Measurements from ENCODE around the gene AGMO.

DNA sequence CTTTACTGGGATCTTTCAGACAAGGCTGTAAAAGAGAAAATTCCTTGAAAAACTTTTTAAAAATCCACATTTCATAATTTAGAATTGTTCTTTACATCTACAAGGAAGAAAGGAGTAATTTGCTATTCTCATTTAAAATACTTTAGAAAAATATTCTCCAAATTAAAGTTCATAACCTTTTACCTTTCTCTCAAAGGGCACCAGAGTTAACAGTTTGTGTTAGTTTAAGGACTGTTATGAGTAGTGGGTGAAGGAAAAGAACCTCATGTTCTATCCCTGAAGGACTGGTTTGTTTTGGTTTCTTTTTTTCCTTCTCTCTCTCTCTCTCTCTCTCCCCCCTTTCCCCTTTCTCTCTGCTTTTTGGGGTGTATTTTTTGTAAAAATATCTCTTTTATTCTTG lies 4.1 kb downstream of the AGMO start:
- TF ChIP-seq, protein P1, sequence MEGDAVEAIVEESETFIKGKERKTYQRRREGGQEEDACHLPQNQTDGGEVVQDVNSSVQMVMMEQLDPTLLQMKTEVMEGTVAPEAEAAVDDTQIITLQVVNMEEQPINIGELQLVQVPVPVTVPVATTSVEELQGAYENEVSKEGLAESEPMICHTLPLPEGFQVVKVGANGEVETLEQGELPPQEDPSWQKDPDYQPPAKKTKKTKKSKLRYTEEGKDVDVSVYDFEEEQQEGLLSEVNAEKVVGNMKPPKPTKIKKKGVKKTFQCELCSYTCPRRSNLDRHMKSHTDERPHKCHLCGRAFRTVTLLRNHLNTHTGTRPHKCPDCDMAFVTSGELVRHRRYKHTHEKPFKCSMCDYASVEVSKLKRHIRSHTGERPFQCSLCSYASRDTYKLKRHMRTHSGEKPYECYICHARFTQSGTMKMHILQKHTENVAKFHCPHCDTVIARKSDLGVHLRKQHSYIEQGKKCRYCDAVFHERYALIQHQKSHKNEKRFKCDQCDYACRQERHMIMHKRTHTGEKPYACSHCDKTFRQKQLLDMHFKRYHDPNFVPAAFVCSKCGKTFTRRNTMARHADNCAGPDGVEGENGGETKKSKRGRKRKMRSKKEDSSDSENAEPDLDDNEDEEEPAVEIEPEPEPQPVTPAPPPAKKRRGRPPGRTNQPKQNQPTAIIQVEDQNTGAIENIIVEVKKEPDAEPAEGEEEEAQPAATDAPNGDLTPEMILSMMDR (IDR thresholded peaks at IDR 0.05): no peak
- TF ChIP-seq POLR2AphosphoS5 (IDR thresholded peaks at IDR 0.05) (no peak), POLR2A (IDR thresholded peaks at IDR 0.05) (no peak)

All from prostate gland (tissue), 2 donors.